Activated B cell treated with CpG ODN at 0.5 μM for 24 hours (primary cell): ENCODE measurements around the gene GABRB2. TPM values are rescaled to one million over a fixed set of nuclear protein-coding genes. Genes with fewer than 3 reads are reported as not detected.

Experiments
- ATAC-seq: fragments of 200-7000 bp; cut with Tn5 transposase; one replicate; pipeline ENCODE4 v1.10.0; 2021; ENCODE audit warnings: low read depth, mild to moderate bottlenecking, moderate library complexity
- CTCF ChIA-PET: fragments of 350-600 bp; sonication (Branson Sonifier 250); formaldehyde crosslinking; loops from one replicate; lab custom pipeline; 2021; ENCODE audit warnings: antibody characterized with exemption; lab: Charles Lee
- POLR2A ChIA-PET: fragments of 350-600 bp; sonication (Branson Sonifier 250); formaldehyde crosslinking; loops from one replicate; lab custom pipeline; 2021; ENCODE audit warnings: antibody characterized with exemption; lab: Charles Lee
- DNase-seq: peaks from one replicate; pipeline ENCODE4 v3.0.0; 2022
- H3K27ac Mint-ChIP-seq: one replicate; pipeline ENCODE4 v1.8.0; 2020; ENCODE audit warnings: mixed read lengths
- H3K27me3 Mint-ChIP-seq: one replicate; pipeline ENCODE4 v1.8.0; 2021; ENCODE audit warnings: mixed read lengths
- H3K36me3 Mint-ChIP-seq: one replicate; pipeline ENCODE4 v1.8.0; 2021; ENCODE audit warnings: low read depth, mixed read lengths
- H3K4me1 Mint-ChIP-seq: one replicate; pipeline ENCODE4 v1.8.0; 2021; ENCODE audit warnings: mixed read lengths
- H3K4me3 Mint-ChIP-seq: one replicate; pipeline ENCODE4 v1.8.0; 2020; ENCODE audit warnings: mild to moderate bottlenecking, mixed read lengths
- H3K9me3 Mint-ChIP-seq: one replicate; pipeline ENCODE4 v1.8.0; 2020; ENCODE audit warnings: mixed read lengths
- intact Hi-C: fragments of 100-400 bp; cut with micrococcal nuclease; formaldehyde crosslinking; loops from one replicate; pipeline ENCODE4 v1.15.1; 2024
- total RNA-seq: library from RNA; stranded (reverse); gene quantifications from 2 replicates; pipeline ENCODE4 v1.2.3, GENCODE V29; 2022
- TF ChIP-seq, protein P1 (sequence below): fragments of 200-600 bp; IDR thresholded peaks from one replicate; pipeline ENCODE4 v1.8.0; 2022; ENCODE audit warnings: antibody characterized with exemption, mild to moderate bottlenecking

GABRB2 gene
- total RNA-seq, 1 donor from 2014 or later = not detected

DNA sequence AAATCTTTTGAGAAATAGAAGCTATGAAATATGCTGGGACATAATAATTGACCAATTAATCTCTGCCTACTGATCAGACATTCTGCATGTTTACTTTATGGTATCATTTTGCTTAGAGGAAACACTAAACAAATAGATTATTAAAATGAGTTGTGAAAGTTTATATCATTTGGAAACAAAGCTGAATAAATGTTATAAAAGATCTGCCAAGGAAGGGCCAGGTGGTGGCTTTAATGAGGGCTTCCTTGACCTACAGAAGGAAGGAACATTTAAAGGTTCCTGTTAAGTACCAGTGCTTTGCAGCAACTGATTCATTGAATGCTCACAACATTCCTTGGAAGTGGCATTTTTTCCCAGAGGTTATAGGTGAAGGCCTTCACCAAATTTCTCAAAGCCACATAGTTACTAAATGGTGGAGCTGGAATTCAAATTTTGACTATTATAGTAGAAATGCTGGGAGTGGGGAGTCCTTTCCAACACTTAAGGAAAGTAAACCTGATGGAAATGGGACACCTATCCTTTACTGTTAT is 250.7 kb downstream of the GABRB2 start:
- intact Hi-C loops = no loop called here
- H3K4me1 Mint-ChIP-seq = no peaks in the 10 kb centered on the region
- H3K36me3 Mint-ChIP-seq = no peaks in the 10 kb centered on the region
- DNase-seq (no peak), ATAC-seq (no peak)
- no peak overlapping the region for H3K4me3 Mint-ChIP-seq
- no peaks in the 10 kb centered on the region for H3K9me3 Mint-ChIP-seq
- no peak overlapping the region for H3K27ac Mint-ChIP-seq
- POLR2A ChIA-PET = no interaction called here
- CTCF ChIA-PET = no interaction called here
- H3K27me3 Mint-ChIP-seq = no peaks in the 10 kb centered on the region
- TF ChIP-seq, protein P1, sequence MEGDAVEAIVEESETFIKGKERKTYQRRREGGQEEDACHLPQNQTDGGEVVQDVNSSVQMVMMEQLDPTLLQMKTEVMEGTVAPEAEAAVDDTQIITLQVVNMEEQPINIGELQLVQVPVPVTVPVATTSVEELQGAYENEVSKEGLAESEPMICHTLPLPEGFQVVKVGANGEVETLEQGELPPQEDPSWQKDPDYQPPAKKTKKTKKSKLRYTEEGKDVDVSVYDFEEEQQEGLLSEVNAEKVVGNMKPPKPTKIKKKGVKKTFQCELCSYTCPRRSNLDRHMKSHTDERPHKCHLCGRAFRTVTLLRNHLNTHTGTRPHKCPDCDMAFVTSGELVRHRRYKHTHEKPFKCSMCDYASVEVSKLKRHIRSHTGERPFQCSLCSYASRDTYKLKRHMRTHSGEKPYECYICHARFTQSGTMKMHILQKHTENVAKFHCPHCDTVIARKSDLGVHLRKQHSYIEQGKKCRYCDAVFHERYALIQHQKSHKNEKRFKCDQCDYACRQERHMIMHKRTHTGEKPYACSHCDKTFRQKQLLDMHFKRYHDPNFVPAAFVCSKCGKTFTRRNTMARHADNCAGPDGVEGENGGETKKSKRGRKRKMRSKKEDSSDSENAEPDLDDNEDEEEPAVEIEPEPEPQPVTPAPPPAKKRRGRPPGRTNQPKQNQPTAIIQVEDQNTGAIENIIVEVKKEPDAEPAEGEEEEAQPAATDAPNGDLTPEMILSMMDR = no peak

DNA sequence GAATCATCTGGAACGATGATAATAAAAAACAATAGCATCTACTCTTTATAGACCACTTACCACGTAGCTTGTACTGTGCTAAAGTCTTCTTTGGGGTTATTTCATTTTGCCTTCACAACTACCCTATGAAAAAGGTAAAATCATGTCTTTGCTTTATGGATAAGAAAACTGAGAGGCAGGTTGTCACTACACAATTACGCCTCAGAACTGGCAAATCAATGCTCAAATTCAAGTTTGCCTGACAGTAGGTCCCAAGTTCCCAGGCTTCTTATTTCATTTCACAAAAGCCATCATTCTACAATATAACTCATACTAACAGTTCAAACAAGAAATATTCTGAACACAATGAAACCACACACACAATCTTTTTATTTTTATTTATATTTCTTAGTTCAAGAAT is 258.5 kb downstream of the GABRB2 start:
- no peak overlapping the region for H3K27ac Mint-ChIP-seq
- no peaks in the 10 kb centered on the region for H3K4me1 Mint-ChIP-seq
- TF ChIP-seq, protein P1 = no peak
- ChIA-PET POLR2A (no interaction called here), CTCF (no interaction called here)
- H3K4me3 Mint-ChIP-seq = no peak overlapping the region
- intact Hi-C loops = no loop called here
- no peaks in the 10 kb centered on the region for H3K36me3 Mint-ChIP-seq
- DNase-seq (no peak), ATAC-seq (no peak)
- H3K27me3 Mint-ChIP-seq = no peaks in the 10 kb centered on the region
- no peaks in the 10 kb centered on the region for H3K9me3 Mint-ChIP-seq

DNA sequence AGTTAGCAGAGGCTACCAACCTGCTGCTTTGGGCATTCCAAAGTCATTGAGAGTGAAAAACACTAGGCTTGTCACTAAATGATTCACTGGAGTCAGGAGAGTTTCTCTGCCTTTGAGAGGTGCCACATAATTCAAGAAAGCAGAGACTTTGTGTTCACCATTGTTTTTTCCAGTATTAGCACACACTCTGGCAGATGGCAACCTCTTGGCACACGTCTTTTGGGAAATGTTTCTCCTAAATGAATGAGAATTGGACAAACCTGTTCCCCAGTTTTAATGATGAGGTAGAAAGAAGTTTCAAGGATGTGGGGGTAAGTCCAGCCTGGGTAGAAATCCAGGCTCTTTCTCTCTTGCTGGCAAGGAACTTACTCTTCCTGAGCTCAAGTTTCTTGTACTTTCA is 259.1 kb downstream of the GABRB2 start:
- TF ChIP-seq, protein P1 = no peak
- ChIA-PET POLR2A (no interaction called here), CTCF (no interaction called here)
- no peaks in the 10 kb centered on the region for H3K27me3 Mint-ChIP-seq
- intact Hi-C loops = no loop called here
- H3K27ac Mint-ChIP-seq = no peak overlapping the region
- H3K36me3 Mint-ChIP-seq = no peaks in the 10 kb centered on the region
- DNase-seq (no peak), ATAC-seq (no peak)
- H3K9me3 Mint-ChIP-seq = no peaks in the 10 kb centered on the region
- H3K4me3 Mint-ChIP-seq = no peak overlapping the region
- H3K4me1 Mint-ChIP-seq = no peaks in the 10 kb centered on the region

DNA sequence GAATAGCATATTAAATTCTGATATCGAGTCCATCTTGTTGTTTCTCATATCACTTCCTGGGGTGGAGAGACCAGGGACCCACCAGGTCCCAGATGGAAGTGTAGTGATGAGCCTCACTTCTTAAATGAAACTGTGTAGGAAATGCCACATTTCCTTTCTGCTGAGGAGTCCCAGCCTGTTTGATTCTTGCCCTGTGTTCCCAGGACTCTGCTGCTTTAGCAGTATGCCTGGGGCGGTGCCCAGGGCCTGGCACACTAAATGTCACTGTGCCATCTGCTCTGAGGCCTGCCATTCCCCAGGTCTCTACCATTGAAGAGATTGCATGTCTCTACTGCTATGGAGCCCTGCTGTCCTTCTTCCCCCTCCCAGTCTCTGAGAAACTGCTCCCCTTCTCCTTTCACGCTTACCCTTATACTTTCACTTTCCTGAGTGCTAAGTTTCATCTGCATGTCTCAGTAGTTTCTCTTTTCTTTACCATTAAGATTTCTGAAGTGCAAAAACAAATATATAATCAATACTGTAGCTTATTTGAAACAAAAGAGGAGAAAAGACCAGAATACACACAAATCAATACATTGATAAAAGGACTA is 260.4 kb downstream of the GABRB2 start:
- no peaks in the 10 kb centered on the region for H3K9me3 Mint-ChIP-seq
- TF ChIP-seq, protein P1 = no peak
- no peak overlapping the region for H3K27ac Mint-ChIP-seq
- no peak overlapping the region for H3K4me3 Mint-ChIP-seq
- ATAC-seq (no peak), DNase-seq (no peak)
- no peaks in the 10 kb centered on the region for H3K36me3 Mint-ChIP-seq
- intact Hi-C loops = no loop called here
- CTCF ChIA-PET = no interaction called here
- POLR2A ChIA-PET = no interaction called here
- no peaks in the 10 kb centered on the region for H3K4me1 Mint-ChIP-seq
- no peaks in the 10 kb centered on the region for H3K27me3 Mint-ChIP-seq

DNA sequence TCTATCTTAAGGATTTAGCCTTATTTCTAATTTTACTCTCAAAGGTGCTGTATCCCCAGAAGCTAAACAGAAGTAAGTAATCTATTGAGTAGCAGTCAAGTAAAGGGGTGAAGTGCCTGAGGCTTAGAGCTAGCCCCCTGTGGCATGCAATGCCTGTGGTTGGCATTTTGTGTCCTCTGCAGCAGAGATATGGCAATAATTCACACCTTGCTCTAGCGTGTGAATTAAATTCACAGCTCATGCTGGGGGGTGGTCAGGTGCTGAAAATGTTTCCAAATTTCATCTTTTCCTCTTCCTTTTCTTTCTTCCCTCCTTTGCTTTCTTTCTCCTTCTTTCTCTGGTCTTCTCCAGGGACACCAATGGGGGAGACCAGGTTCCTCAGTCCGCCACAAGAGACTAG is 262.1 kb downstream of the GABRB2 start:
- H3K27ac Mint-ChIP-seq = no peak overlapping the region

More for the DNA sequence above, 262.1 kb downstream of the GABRB2 start:
- ChIA-PET POLR2A (no interaction called here), CTCF (no interaction called here)
- H3K4me3 Mint-ChIP-seq = no peak overlapping the region
- H3K4me1 Mint-ChIP-seq = no peaks in the 10 kb centered on the region
- no peaks in the 10 kb centered on the region for H3K27me3 Mint-ChIP-seq
- H3K36me3 Mint-ChIP-seq = no peaks in the 10 kb centered on the region
- DNase-seq (no peak), ATAC-seq (no peak)
- peaks cover 2% of the 10 kb centered on the region for H3K9me3 Mint-ChIP-seq
- TF ChIP-seq, protein P1 = no peak
- intact Hi-C loops = no loop called here
